ENCODE data around the gene PTPN23.

The PTPN23 gene

GRCh38 chr3:47428662-47429061 is 47.8 kb downstream of the PTPN23 start:
- Mint-ChIP-seq H3K9me3 (no peaks in the 10 kb centered on the region), H3K27ac (no peak overlapping the region), H3K36me3 (peaks cover 47% of the 10 kb centered on the region), H3K27me3 (no peaks in the 10 kb centered on the region), H3K4me1 (no peaks in the 10 kb centered on the region), H3K4me3 (no peak overlapping the region)
- no peak for ATAC-seq

DNA sequence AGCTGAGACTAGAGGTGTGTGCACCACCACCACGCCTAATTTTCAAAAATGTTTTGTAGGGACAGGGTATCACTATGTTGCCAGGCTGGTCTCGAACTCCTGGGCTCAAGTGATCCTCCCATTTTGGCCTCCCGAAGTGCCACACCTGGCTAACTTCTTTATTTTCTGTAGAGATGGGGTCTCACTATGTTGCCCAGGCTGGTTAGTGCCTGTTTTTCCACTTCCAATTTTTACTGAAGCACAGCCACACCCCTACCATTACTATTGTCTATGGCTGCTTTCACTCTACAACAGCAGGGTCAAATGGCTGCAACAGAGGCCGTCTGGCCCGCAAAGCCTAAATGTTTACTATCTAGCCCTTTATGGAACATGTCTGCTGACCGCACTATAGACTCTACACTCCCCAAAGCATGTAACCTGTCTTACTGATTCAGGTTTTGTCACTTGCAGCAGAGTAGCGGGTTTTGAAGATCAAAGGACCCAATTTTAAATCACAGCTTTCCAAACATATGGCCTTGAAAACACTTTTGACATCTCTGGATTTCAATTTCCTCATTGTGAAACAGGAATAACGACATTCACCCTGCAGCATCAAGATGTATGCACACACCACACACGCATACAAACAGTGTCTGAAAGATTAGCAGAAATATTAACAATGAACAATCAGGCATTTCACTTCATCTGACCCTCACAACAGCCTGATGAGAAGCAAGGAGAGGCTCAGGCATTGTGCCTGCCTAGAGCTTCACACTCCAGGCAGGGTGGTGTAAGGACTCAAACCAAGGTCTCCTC is 48.9 kb downstream of the PTPN23 start:
- H3K4me3 Mint-ChIP-seq = no peak overlapping the region
- no peak for ATAC-seq
- no peak overlapping the region for H3K27ac Mint-ChIP-seq
- H3K27me3 Mint-ChIP-seq = no peaks in the 10 kb centered on the region
- H3K36me3 Mint-ChIP-seq = peaks cover 42% of the 10 kb centered on the region
- no peaks in the 10 kb centered on the region for H3K9me3 Mint-ChIP-seq
- no peaks in the 10 kb centered on the region for H3K4me1 Mint-ChIP-seq

DNA sequence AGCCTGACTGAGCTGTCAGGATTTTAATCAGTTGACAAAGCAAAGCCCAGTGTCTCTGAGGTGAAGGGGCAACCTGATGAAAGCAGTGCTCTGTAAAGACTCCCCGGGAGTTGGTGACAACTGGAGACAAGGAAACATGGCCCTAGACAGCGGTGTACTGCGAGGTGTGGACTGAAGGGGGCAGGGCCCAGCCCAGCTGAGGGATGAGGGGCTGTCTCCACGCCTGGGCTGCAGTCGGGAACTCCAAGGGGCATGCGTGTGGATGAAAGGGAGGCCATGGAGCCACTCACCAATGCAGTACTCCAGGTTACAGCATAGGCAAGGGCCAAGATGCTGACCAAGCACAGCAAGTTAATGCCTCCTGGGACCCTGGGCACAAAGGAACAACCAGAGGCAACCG is 49.8 kb downstream of the PTPN23 start:
- H3K4me3 Mint-ChIP-seq = no peak overlapping the region
- H3K36me3 Mint-ChIP-seq = peaks cover 35% of the 10 kb centered on the region
- H3K27ac Mint-ChIP-seq = no peak overlapping the region
- no peaks in the 10 kb centered on the region for H3K27me3 Mint-ChIP-seq
- H3K4me1 Mint-ChIP-seq = no peaks in the 10 kb centered on the region
- no peak for ATAC-seq
- H3K9me3 Mint-ChIP-seq = no peaks in the 10 kb centered on the region

GRCh38 chr3:47431225-47431624 is 50.4 kb downstream of the PTPN23 start:
- Mint-ChIP-seq H3K27ac (no peak overlapping the region), H3K4me3 (no peak overlapping the region), H3K9me3 (no peaks in the 10 kb centered on the region), H3K27me3 (no peaks in the 10 kb centered on the region), H3K36me3 (peaks cover 31% of the 10 kb centered on the region), H3K4me1 (no peaks in the 10 kb centered on the region)
- no peak for ATAC-seq

DNA sequence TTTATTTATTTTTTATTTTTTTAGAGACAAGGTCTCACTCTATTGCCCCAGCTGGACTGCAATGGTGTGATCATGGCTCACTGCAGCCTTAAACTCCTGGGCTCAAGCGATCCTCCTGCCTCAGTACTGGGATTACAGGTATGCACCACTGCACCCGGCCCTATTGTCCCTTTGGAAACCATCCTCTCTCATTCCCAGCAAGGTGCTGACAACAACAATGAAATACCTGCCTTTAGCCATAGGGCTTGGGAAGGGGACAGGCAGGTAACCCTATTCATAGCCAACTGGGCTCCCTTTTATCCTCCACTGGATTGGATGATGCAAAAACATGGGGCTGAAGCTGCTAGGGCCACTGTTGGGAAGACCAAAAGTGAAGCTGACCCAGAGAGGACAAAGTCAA is 51.9 kb downstream of the PTPN23 start:
- Mint-ChIP-seq H3K4me1 (no peaks in the 10 kb centered on the region), H3K4me3 (no peak overlapping the region), H3K9me3 (no peaks in the 10 kb centered on the region), H3K36me3 (peaks cover 31% of the 10 kb centered on the region), H3K27ac (no peak overlapping the region), H3K27me3 (no peaks in the 10 kb centered on the region)
- no peak for ATAC-seq

GRCh38 chr3:47433796-47434195 is 53.0 kb downstream of the PTPN23 start:
- ATAC-seq = no peak
- Mint-ChIP-seq H3K9me3 (no peaks in the 10 kb centered on the region), H3K36me3 (peaks cover 41% of the 10 kb centered on the region), H3K4me1 (no peaks in the 10 kb centered on the region), H3K27me3 (no peaks in the 10 kb centered on the region), H3K27ac (no peak overlapping the region), H3K4me3 (no peak overlapping the region)

- no peak overlapping the region for H3K27ac Mint-ChIP-seq
- H3K27me3 Mint-ChIP-seq = no peaks in the 10 kb centered on the region
- no peak overlapping the region for H3K4me3 Mint-ChIP-seq
- peaks cover 48% of the 10 kb centered on the region for H3K36me3 Mint-ChIP-seq
- H3K4me1 Mint-ChIP-seq = no peaks in the 10 kb centered on the region
- H3K9me3 Mint-ChIP-seq = no peaks in the 10 kb centered on the region
- no peak for ATAC-seq
Observed at GRCh38 chr3:47434849-47435248, 54.0 kb downstream of the PTPN23 start.

GRCh38 chr3:47436180-47436579 is 55.4 kb downstream of the PTPN23 start:
- Mint-ChIP-seq H3K27ac (no peak overlapping the region), H3K4me3 (no peak overlapping the region), H3K27me3 (no peaks in the 10 kb centered on the region), H3K9me3 (no peaks in the 10 kb centered on the region), H3K4me1 (no peaks in the 10 kb centered on the region), H3K36me3 (peaks cover 45% of the 10 kb centered on the region)
- no peak for ATAC-seq

DNA sequence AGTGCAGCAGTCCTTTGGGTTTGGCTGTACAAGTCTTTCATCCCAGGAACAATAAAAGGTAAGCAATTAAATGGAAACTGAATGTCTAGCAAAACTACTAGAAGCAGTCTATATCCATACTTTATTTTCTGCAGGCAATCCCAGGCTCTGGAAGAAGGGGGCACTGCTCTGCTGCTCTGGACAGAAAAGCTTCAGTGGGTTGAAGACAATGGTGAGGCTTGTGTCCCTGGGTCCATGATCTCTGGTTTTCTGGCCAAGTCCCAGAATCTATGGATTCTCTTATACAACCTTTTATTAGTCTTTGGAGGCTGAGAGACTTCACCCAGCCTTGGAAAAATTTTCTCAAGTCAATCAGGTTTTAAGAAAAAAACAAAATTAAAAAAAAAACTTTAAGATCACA is 59.3 kb downstream of the PTPN23 start:
- Mint-ChIP-seq H3K27me3 (no peaks in the 10 kb centered on the region), H3K4me3 (no peak overlapping the region), H3K4me1 (peaks cover 10% of the 10 kb centered on the region), H3K36me3 (peaks cover 40% of the 10 kb centered on the region), H3K27ac (no peak overlapping the region), H3K9me3 (no peaks in the 10 kb centered on the region)
- ATAC-seq = no peak

- Mint-ChIP-seq H3K9me3 (no peaks in the 10 kb centered on the region), H3K36me3 (peaks cover 40% of the 10 kb centered on the region), H3K27me3 (no peaks in the 10 kb centered on the region), H3K4me1 (peaks cover 11% of the 10 kb centered on the region), H3K27ac (peak overlapping the region; percentile 6), H3K4me3 (no peak overlapping the region)
- no peak for ATAC-seq
Observed at GRCh38 chr3:47441796-47442551, 61.2 kb downstream of the PTPN23 start.

- H3K4me1 Mint-ChIP-seq = peaks cover 20% of the 10 kb centered on the region
- peak overlapping the region; percentile 8 for H3K27ac Mint-ChIP-seq
- H3K4me3 Mint-ChIP-seq = no peak overlapping the region
- ATAC-seq = no peak
- H3K27me3 Mint-ChIP-seq = no peaks in the 10 kb centered on the region
- no peaks in the 10 kb centered on the region for H3K9me3 Mint-ChIP-seq
- H3K36me3 Mint-ChIP-seq = peaks cover 37% of the 10 kb centered on the region
Observed at GRCh38 chr3:47443611-47443995, 62.8 kb downstream of the PTPN23 start.

DNA sequence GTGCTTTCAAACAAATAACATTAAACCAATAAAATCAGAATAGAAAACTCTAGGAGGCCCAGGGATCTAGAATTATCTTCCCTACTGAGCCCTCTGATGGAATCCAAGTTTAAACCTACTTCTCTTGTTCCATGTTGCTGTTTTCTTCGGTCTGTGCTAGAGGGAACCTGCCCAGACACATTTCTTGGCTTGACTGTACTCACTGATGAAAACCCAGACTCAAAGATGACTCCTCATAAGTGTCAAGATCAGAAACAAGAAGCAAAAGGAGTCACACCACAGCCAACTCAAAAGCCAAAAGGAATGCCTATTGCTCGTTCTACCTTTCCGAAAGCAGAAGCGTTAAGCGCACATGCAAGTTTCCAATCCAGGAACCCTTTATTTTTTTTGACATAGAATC is 63.3 kb downstream of the PTPN23 start:
- H3K27ac Mint-ChIP-seq = peak overlapping the region; percentile 8

DNA sequence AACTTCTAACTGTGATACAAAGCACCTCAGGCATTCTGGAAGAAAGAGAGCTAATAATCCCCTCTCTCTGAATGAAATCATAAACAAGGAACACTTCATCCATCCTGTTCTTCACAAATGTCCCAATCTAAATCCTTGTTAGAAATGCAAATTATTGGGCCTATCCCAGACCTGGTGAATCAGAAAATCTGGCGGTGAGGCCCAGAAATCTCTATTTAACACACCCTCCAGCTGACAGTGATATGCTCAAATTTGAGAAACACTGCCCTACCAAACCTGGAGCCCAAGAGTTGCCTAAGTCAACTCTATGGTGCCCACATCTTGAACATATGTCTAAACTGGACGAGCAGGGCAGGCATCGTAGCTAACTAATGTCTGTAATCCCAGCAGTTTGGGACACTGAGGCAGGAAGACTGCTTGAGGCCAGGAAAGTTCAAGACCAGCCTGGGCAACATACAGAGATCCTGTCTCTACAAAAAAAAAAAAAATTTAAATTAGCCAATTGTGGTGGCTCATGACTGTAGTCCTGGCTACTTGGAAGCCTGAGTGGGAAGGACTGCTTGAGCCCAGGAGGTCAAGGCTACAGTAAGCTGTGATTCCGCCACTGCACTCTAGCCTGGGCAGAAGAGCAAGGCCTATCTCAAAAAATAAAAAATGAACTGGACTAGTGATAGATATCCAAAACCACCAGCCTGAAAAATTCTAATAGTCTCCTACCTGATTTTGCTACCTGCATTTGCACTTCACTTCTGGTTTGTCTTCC is 71.8 kb downstream of the PTPN23 start:
- H3K4me3 Mint-ChIP-seq = no peak overlapping the region
- no peaks in the 10 kb centered on the region for H3K27me3 Mint-ChIP-seq
- no peaks in the 10 kb centered on the region for H3K9me3 Mint-ChIP-seq
- ATAC-seq = no peak
- H3K27ac Mint-ChIP-seq = no peak overlapping the region
- H3K4me1 Mint-ChIP-seq = peaks cover 37% of the 10 kb centered on the region
- peaks cover 23% of the 10 kb centered on the region for H3K36me3 Mint-ChIP-seq

More for the DNA sequence above, 63.3 kb downstream of the PTPN23 start:
- no peak for ATAC-seq
- H3K36me3 Mint-ChIP-seq = peaks cover 39% of the 10 kb centered on the region
- H3K4me1 Mint-ChIP-seq = peaks cover 22% of the 10 kb centered on the region
- no peaks in the 10 kb centered on the region for H3K27me3 Mint-ChIP-seq
- H3K9me3 Mint-ChIP-seq = no peaks in the 10 kb centered on the region
- no peak overlapping the region for H3K4me3 Mint-ChIP-seq

- H3K4me3 Mint-ChIP-seq = no peak overlapping the region
- ATAC-seq = no peak
- peaks cover 29% of the 10 kb centered on the region for H3K36me3 Mint-ChIP-seq
- H3K27me3 Mint-ChIP-seq = no peaks in the 10 kb centered on the region
- H3K9me3 Mint-ChIP-seq = peaks cover 4% of the 10 kb centered on the region
- H3K27ac Mint-ChIP-seq = no peak overlapping the region
- peaks cover 37% of the 10 kb centered on the region for H3K4me1 Mint-ChIP-seq
Observed at GRCh38 chr3:47455806-47456452, 75.1 kb downstream of the PTPN23 start.

DNA sequence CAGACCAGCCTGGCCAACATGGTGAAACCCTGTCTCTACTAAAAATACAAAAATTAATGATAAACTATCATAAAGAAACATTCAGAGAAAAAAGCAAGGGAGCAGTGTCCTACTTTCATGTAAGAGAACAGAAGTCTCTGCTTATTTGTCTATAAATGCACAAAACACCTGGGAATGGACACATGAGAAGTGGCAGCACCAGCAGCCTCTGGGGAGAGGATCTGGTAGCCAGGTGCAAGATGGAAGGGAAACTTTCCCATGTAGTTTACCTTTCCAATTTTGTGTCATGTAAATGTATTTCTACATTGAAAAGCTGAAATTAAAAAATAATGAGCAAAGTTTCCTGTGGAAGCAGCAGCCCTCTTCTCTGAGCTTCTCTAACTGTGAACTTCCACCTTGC is 76.2 kb downstream of the PTPN23 start:
- Mint-ChIP-seq H3K4me3 (no peak overlapping the region), H3K4me1 (peaks cover 33% of the 10 kb centered on the region), H3K9me3 (peaks cover 4% of the 10 kb centered on the region), H3K27me3 (no peaks in the 10 kb centered on the region), H3K27ac (no peak overlapping the region), H3K36me3 (peaks cover 27% of the 10 kb centered on the region)
- ATAC-seq = no peak
